HPDE6-E6E7 (cell line): Measurements from ENCODE around the gene AHDC1.

Experiments used
- DNase-seq: peaks from one replicate; pipeline ENCODE4 v3.0.0; 2011; ENCODE audit warnings: missing footprints; ENCODE audit errors: extremely low spot score

Gene AHDC1

GRCh38 chr1:27528818-27529703 lies 74.9 kb downstream of the AHDC1 start:
- DNase-seq, result no peak

- DNase-seq, result no peak
These were observed 75.8 kb downstream of the AHDC1 start for GRCh38 chr1:27527890-27528817.

GRCh38 chr1:27527223-27527889 lies 76.6 kb downstream of the AHDC1 start:
- no peak for DNase-seq

GRCh38 chr1:27526569-27527222 lies 77.2 kb downstream of the AHDC1 start:
- DNase-seq, result no peak

- DNase-seq, result no peak
These were observed 78.4 kb downstream of the AHDC1 start for GRCh38 chr1:27525296-27526272.

- DNase-seq, result no peak
These were observed 80.5 kb downstream of the AHDC1 start for GRCh38 chr1:27523337-27524020.

- peak; percentile 69 for DNase-seq
These were observed 81.3 kb downstream of the AHDC1 start for GRCh38 chr1:27522432-27523336.

GRCh38 chr1:27521861-27522431 lies 82.0 kb downstream of the AHDC1 start:
- DNase-seq, result no peak

- no peak for DNase-seq
These were observed 82.6 kb downstream of the AHDC1 start for GRCh38 chr1:27521336-27521831.

GRCh38 chr1:27520651-27521050 lies 83.3 kb downstream of the AHDC1 start:
- no peak for DNase-seq

- no peak for DNase-seq
These were observed 84.3 kb downstream of the AHDC1 start for GRCh38 chr1:27519331-27520258.

- DNase-seq, result no peak
These were observed 85.1 kb downstream of the AHDC1 start for GRCh38 chr1:27518808-27519207.

GRCh38 chr1:27517907-27518718 lies 85.8 kb downstream of the AHDC1 start:
- DNase-seq, result no peak

GRCh38 chr1:27517301-27517700 lies 86.6 kb downstream of the AHDC1 start:
- no peak for DNase-seq

GRCh38 chr1:27515626-27516025 lies 88.3 kb downstream of the AHDC1 start:
- no peak for DNase-seq

GRCh38 chr1:27513958-27514357 lies 90.0 kb downstream of the AHDC1 start:
- no peak for DNase-seq
